Stomach smooth muscle (tissue), 2 donors: Measurements from ENCODE around the gene MLH1.
A peak's percentile ranks its signal among the peaks of the same experiment; 100 is the strongest.
"Not testable (repeated sequence)": the region's sequence is repeated elsewhere in the genome, so short reads cannot be mapped to it uniquely, and the experiment has no call there.

Experiments
- H3K27ac ChIP-seq: one replicate; pipeline ENCODE4 v1.7.0; 2013; ENCODE audit warnings: mild to moderate bottlenecking, low read length, inconsistent platforms
- H3K27me3 ChIP-seq, 2 donors: one replicate each; pipeline ENCODE4 v1.7.0; 2013; ENCODE audit warnings: low read length in 2 of 2; ENCODE audit not compliant: insufficient read depth in 2 of 2, control insufficient read depth in 1 of 2
- H3K36me3 ChIP-seq, 2 donors: one replicate each; pipeline ENCODE4 v1.7.0; 2013; ENCODE audit warnings: low read length in 2 of 2; ENCODE audit not compliant: control insufficient read depth in 2 of 2, insufficient read depth in 2 of 2
- H3K4me1 ChIP-seq: one replicate; pipeline ENCODE4 v1.7.0; 2013; ENCODE audit warnings: low read length; ENCODE audit not compliant: control insufficient read depth, insufficient read depth
- H3K4me3 ChIP-seq, 2 donors: one replicate each; pipeline ENCODE4 v1.7.0; 2013; ENCODE audit warnings: low read length in 2 of 2
- H3K9ac ChIP-seq, 2 donors: one replicate each; pipeline ENCODE4 v1.7.0; 2013; ENCODE audit warnings: low read length in 2 of 2, mild to moderate bottlenecking in 1 of 2
- H3K9me3 ChIP-seq, 2 donors: one replicate each; pipeline ENCODE4 v1.7.0; 2013; ENCODE audit warnings: low read length in 2 of 2; ENCODE audit not compliant: control insufficient read depth in 2 of 2
- donor health status: healthy.
- donor health status: Pancreatic carcinoma.

The MLH1 gene

GRCh38 chr3:36957862-36958686 lies 35.2 kb upstream of the MLH1 start:
- Histone ChIP-seq H3K9me3 (no peaks in the 10 kb centered on the region), H3K4me1 (no peaks in the 10 kb centered on the region), H3K36me3 (no peaks in the 10 kb centered on the region), H3K27me3 (no peaks in the 10 kb centered on the region), H3K27ac (no peak overlapping the region), H3K4me3 (no peak overlapping the region), H3K9ac (no peak overlapping the region)

DNA sequence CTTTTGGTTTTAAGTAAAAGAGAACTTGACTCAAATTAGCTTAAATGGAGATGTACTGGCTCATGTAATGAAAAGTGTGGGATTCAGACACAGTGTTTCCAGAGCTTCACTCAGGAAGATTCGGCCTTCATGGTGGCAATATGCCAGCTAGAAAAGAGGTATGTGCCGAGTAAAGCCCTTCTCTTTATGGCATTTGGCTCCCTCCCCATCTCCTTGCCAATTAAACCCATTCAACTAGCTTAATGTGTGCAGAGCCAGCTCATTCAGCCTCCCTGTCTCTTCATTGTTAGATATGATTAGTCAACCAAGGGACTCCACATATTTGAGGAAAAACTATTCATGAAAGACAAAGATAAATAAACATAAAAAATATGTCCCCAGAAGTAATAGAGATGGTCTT lies 33.5 kb upstream of the MLH1 start:
- Histone ChIP-seq H3K36me3 (no peaks in the 10 kb centered on the region), H3K4me3 (no peak overlapping the region), H3K27ac (no peak overlapping the region), H3K4me1 (no peaks in the 10 kb centered on the region), H3K9ac (peak overlapping the region in 1 of 2 donors; percentile 1), H3K9me3 (no peaks in the 10 kb centered on the region), H3K27me3 (no peaks in the 10 kb centered on the region)

GRCh38 chr3:36960502-36960901 lies 32.8 kb upstream of the MLH1 start:
- Histone ChIP-seq H3K36me3 (no peaks in the 10 kb centered on the region), H3K27me3 (no peaks in the 10 kb centered on the region)

DNA sequence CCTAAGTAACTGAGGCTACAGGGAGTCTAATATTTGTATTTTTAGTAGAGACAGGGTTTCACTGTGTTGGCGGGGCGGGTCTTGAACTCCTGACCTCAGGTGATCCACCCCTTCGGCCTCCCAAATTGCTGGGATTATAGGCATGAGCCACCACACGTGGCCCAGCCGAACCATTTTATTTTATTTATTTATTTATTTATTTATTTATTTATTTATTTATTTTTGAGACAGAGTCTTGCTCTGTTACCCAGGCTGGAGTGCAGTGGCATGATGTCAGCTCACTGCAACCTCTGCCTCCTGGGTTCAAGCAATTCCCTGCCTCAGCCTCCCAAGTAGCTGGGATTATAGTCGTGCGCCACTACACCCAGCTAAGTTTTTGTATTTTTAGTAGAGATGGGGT lies 30.3 kb upstream of the MLH1 start:
- H3K9ac ChIP-seq, H3K27ac ChIP-seq, H3K4me3 ChIP-seq, H3K27me3 ChIP-seq, H3K9me3 ChIP-seq, H3K36me3 ChIP-seq, H3K4me1 ChIP-seq: not testable (repeated sequence)

More at GRCh38 chr3:36960502-36960901, 32.8 kb upstream of the MLH1 start:
- no peak overlapping the region for H3K4me3 ChIP-seq
- H3K9me3 ChIP-seq, result no peaks in the 10 kb centered on the region
- H3K4me1 ChIP-seq, result no peaks in the 10 kb centered on the region
- H3K27ac ChIP-seq, result no peak overlapping the region
- H3K9ac ChIP-seq, result no peak overlapping the region

DNA sequence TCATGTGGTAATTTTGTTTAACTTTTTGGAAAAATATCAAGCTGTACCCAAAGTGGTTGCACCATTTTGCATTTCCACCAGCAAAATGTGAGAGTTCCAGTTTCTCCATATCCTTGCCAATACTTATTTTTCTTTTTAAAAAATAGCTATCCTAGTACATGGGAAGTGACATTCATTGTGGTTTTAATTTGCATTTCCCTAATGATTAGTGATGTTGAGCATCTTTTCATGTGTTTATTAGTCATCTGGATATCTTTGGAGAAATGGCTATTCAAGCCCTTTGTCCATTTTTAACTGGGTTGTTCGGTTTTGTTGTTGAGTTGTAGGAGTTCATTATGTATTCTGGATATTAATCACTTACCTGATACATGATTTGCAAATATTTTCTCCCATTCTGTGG lies 29.0 kb upstream of the MLH1 start:
- H3K9me3 ChIP-seq, result no peaks in the 10 kb centered on the region
- H3K27me3 ChIP-seq, result no peaks in the 10 kb centered on the region
- H3K9ac ChIP-seq, result no peak overlapping the region
- H3K27ac ChIP-seq, result no peak overlapping the region
- no peaks in the 10 kb centered on the region for H3K36me3 ChIP-seq
- H3K4me1 ChIP-seq, result no peaks in the 10 kb centered on the region
- H3K4me3 ChIP-seq, result no peak overlapping the region

DNA sequence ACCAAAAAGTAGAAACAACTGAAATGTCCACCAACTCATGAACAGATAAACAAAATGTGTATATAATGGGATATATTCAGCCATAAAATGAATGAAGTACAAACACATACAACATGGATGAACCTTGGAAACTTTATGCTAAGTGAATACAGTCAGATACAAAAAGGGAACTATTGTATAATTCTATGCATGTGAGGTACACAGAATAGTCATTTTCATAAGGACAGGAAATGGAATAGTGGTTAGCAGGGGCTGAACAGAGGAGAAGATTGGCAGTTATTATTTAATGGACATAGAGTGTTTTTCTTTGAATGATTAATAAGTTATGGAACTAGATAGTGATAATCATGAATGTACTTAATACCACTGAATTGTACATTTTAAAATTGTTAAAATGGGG lies 28.5 kb upstream of the MLH1 start:
- H3K9me3 ChIP-seq, result no peaks in the 10 kb centered on the region
- no peaks in the 10 kb centered on the region for H3K27me3 ChIP-seq
- no peak overlapping the region for H3K27ac ChIP-seq
- no peaks in the 10 kb centered on the region for H3K4me1 ChIP-seq
- H3K36me3 ChIP-seq, result no peaks in the 10 kb centered on the region
- no peak overlapping the region for H3K4me3 ChIP-seq
- no peak overlapping the region for H3K9ac ChIP-seq

DNA sequence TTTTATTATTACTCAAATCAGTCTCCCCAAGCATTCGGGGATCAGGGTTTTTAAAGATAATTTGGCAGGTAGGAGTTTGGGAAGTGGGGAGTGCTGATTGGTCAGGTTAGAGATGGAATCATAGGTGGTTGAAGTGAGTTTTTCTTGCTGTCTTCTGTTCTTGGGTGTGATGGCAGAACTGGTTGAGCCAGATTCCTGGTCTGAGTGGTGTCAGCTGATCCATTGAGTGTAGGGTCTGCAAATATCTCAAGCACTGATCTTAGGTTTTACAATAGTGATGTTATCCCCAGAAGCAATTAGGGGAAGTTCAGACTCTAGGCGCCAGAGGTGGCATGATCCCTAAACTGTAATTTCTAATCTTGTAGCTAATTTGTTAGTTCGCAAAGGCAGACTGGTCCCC lies 27.9 kb upstream of the MLH1 start:
- H3K9ac ChIP-seq, result no peak overlapping the region
- H3K27me3 ChIP-seq, result no peaks in the 10 kb centered on the region
- no peaks in the 10 kb centered on the region for H3K36me3 ChIP-seq
- no peaks in the 10 kb centered on the region for H3K4me1 ChIP-seq
- no peaks in the 10 kb centered on the region for H3K9me3 ChIP-seq
- no peak overlapping the region for H3K27ac ChIP-seq
- H3K4me3 ChIP-seq, result no peak overlapping the region

DNA sequence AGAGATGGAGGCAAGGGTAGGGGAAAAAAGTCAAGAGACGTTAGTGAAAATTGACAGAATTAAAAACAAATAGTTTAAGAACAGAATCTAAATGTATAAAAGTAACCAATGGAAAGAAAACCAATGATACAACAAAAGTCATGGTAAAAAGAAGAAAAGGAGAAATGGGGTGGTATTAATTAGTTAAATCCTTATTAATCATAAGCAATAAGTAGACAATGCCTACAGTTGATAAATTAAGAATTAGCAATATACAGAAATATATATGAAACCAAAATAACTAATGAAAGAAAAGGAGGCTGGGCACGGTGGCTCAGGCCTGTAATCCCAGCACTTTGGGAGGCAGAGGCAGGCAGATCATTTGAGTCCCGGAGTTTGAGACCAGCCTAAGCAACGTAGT lies 24.2 kb upstream of the MLH1 start:
- Histone ChIP-seq H3K9ac (no peak overlapping the region), H3K9me3 (no peaks in the 10 kb centered on the region), H3K27ac (no peak overlapping the region), H3K4me1 (no peaks in the 10 kb centered on the region), H3K27me3 (no peaks in the 10 kb centered on the region), H3K4me3 (no peak overlapping the region), H3K36me3 (peaks cover 0 to 2% of the 10 kb centered on the region in 2 donors)

DNA sequence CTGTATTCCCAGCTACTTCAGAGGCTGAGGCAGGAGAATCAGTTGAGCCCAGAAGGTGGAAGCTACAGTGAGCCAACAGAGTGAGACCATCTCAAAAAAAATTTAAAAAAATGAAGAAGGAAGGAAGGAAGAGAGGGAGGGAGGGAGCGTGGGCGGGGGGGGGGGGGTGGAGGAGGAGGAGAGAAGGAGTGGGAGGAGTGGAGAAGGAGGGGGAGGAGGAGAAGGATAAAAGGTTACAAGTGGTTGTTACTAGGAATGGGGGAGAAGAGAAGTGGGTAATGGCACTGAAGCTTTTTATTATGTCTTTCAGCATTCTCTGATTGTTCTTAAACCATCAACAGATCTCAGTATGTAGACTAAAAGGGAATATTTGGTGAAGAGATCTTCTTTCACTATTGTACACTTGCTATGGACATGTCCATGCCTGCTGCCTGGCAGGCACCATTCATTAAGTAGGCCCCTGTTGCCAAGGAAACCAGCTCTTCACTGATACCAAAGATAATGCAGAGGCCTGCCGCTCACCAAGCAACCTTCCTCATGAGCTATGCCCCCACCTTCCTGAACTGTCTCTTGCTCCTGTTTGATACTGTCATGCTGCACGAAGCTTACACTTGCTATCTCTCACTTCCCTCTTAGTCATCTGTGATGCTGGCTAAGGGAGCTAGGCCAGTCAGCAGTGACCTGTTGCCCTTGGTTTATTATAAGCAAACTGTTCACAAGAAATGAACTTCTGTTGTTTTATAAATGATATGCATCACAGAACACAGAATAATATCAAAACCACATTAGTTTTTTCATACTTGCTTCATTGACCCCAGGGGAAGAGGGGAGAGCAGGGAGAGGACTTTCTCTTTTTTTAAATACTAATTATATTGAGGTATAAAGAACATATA lies 23.5 kb upstream of the MLH1 start:
- Histone ChIP-seq H3K27ac (no peak overlapping the region), H3K9me3 (no peaks in the 10 kb centered on the region), H3K9ac (no peak overlapping the region), H3K4me1 (no peaks in the 10 kb centered on the region), H3K36me3 (peaks cover 0 to 2% of the 10 kb centered on the region in 2 donors), H3K4me3 (no peak overlapping the region), H3K27me3 (no peaks in the 10 kb centered on the region)

GRCh38 chr3:36972163-36972562 lies 21.2 kb upstream of the MLH1 start:
- Histone ChIP-seq H3K9ac (no peak overlapping the region), H3K27me3 (no peaks in the 10 kb centered on the region), H3K4me3 (no peak overlapping the region), H3K4me1 (no peaks in the 10 kb centered on the region), H3K27ac (no peak overlapping the region), H3K9me3 (no peaks in the 10 kb centered on the region), H3K36me3 (peaks cover 0 to 2% of the 10 kb centered on the region in 2 donors)

DNA sequence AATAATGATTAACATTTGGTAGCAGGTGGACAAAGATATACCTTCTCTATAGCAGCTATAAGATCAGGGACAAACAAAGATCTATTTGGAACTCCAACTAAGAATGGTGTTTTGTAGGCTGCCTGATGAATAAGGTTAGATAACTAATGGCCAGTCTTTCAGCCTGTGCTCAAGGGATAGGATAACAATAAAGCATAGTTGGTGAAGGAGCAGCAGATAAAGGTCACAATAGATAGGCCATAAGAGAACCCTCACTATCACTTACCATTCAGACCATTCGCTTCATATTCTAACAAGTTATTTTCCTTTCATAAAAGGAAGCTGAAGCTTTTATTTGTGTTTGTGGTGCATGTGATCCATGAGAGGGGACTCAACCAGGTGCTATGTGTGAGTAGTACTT lies 20.2 kb upstream of the MLH1 start:
- Histone ChIP-seq H3K4me3 (no peak overlapping the region), H3K9me3 (no peaks in the 10 kb centered on the region), H3K27me3 (no peaks in the 10 kb centered on the region), H3K36me3 (peaks cover 0 to 2% of the 10 kb centered on the region in 2 donors), H3K4me1 (no peaks in the 10 kb centered on the region), H3K9ac (no peak overlapping the region), H3K27ac (no peak overlapping the region)
